Naive thymus-derived CD4-positive, alpha-beta T cell (primary cell): ENCODE results near the gene SFXN5. TPM values are rescaled to one million over a fixed set of nuclear protein-coding genes. Genes with fewer than 3 reads are reported as not detected.

Experiments used
- ATAC-seq: fragments of 150-1000 bp; cut with Tn5 transposase; 2 replicates; pipeline ENCODE4 v1.10.0; 2021; ENCODE audit warnings: mild to moderate bottlenecking, moderate library complexity
- CTCF ChIA-PET: fragments of 350-600 bp; sonication (Branson Sonifier 250); formaldehyde crosslinking; loops from one replicate; lab custom pipeline; 2021; ENCODE audit warnings: antibody characterized with exemption; lab: Charles Lee
- POLR2A ChIA-PET: fragments of 350-600 bp; sonication (Branson Sonifier 250); formaldehyde crosslinking; loops from one replicate; lab custom pipeline; 2021; ENCODE audit warnings: antibody characterized with exemption, inconsistent platforms; lab: Charles Lee
- DNase-seq, 9 donors: peaks; one replicate each; pipeline versions ENCODE4 v3.0.0 to v3.0.0-alpha.2; 2020 to 2022; ENCODE audit warnings: mixed read lengths in 1 of 9
- H3K27ac ChIP-seq: one replicate; pipeline ENCODE4 v1.7.0; 2013; ENCODE audit warnings: mild to moderate bottlenecking, low read depth, low read length, moderate library complexity
- H3K27me3 ChIP-seq, 2 donors: one replicate each; pipeline ENCODE4 v1.7.0; 2013; ENCODE audit warnings: low read length in 2 of 2, mild to moderate bottlenecking in 2 of 2, moderate library complexity in 2 of 2; ENCODE audit not compliant: control insufficient read depth in 2 of 2, insufficient read depth in 2 of 2
- H3K36me3 ChIP-seq, 3 experiments: 1 replicate in 2 of 3; 2 replicates in 1 of 3; pipeline ENCODE4 v1.7.0; 2013; ENCODE audit warnings: low read length in 3 of 3, mild to moderate bottlenecking in 3 of 3, moderate library complexity in 1 of 3; ENCODE audit not compliant: insufficient read depth in 3 of 3, control insufficient read depth in 2 of 3
- H3K4me1 ChIP-seq, 2 donors: one replicate each; pipeline ENCODE4 v1.7.0; 2013; ENCODE audit warnings: low read length in 2 of 2, mild to moderate bottlenecking in 2 of 2, moderate library complexity in 1 of 2; ENCODE audit not compliant: control insufficient read depth in 2 of 2, insufficient read depth in 2 of 2
- H3K4me3 ChIP-seq: 2 replicates; pipeline ENCODE4 v1.7.0; 2013; ENCODE audit warnings: mild to moderate bottlenecking, low read length
- H3K9me3 ChIP-seq, 3 experiments: 1 replicate in 2 of 3; 2 replicates in 1 of 3; pipeline ENCODE4 v1.7.0; 2013; ENCODE audit warnings: low read length in 3 of 3; ENCODE audit not compliant: control insufficient read depth in 2 of 3
- H3K27ac Mint-ChIP-seq, 9 donors: one replicate each; pipeline ENCODE4 v1.8.0; 2020 to 2022; ENCODE audit warnings: mixed read lengths in 9 of 9, mild to moderate bottlenecking in 8 of 9, moderate library complexity in 5 of 9, inconsistent platforms in 2 of 9
- H3K27me3 Mint-ChIP-seq, 5 donors: one replicate each; pipeline ENCODE4 v1.8.0; 2021 to 2022; ENCODE audit warnings: mixed read lengths in 5 of 5, mild to moderate bottlenecking in 1 of 5
- H3K36me3 Mint-ChIP-seq, 5 donors: one replicate each; pipeline ENCODE4 v1.8.0; 2020 to 2022; ENCODE audit warnings: mixed read lengths in 5 of 5, mild to moderate bottlenecking in 3 of 5, inconsistent platforms in 1 of 5
- H3K4me1 Mint-ChIP-seq, 7 donors: one replicate each; pipeline ENCODE4 v1.8.0; 2020 to 2022; ENCODE audit warnings: mixed read lengths in 7 of 7, mild to moderate bottlenecking in 3 of 7, inconsistent platforms in 1 of 7
- H3K4me3 Mint-ChIP-seq, 10 donors: one replicate each; pipeline ENCODE4 v1.8.0; 2020 to 2022; ENCODE audit warnings: mild to moderate bottlenecking in 10 of 10, mixed read lengths in 10 of 10, moderate library complexity in 6 of 10, inconsistent platforms in 2 of 10
- H3K9me3 Mint-ChIP-seq, 11 donors: one replicate each; pipeline ENCODE4 v1.8.0; 2020 to 2022; ENCODE audit warnings: mixed read lengths in 11 of 11, mild to moderate bottlenecking in 4 of 11, inconsistent platforms in 1 of 11, moderate library complexity in 1 of 11
- intact Hi-C, 2 donors: fragments of 100-400 bp; cut with micrococcal nuclease; formaldehyde crosslinking; loops; one replicate each; pipeline ENCODE4 v1.15.1; 2023
- polyA plus RNA-seq, 2 donors: library from polyadenylated mRNA; unstranded; fragments of 300-500 nt; fragmentation: Illumina TruSeq; gene quantifications; one replicate each; pipeline ENCODE4 v1.2.3, GENCODE V29; 2021
- total RNA-seq, 6 experiments: library from RNA in 5 of 6; stranded (reverse) in 5 of 6; gene quantifications; 1 replicate in 5 of 6; 2 replicates in 1 of 6; pipeline ENCODE4 v1.2.3 and lab custom pipeline; 2021 to 2026

SFXN5 gene
- total and polyA plus RNA-seq, 7 experiments from 2014 or later = 2.2 to 17.4 (median 9.1) TPM

GRCh38 chr2:72915320-72915906, 156.1 kb downstream of the SFXN5 start:
- Histone ChIP-seq H3K4me1 (peaks cover 13 to 31% of the 10 kb centered on the region in 2 donors), H3K27ac (no peak overlapping the region), H3K27me3 (peaks cover 17 to 39% of the 10 kb centered on the region in 2 donors), H3K4me3 (peak overlapping the region; percentile 47), H3K36me3 (no peaks in the 10 kb centered on the region), H3K9me3 (no peaks in the 10 kb centered on the region)
- ChIA-PET CTCF (no interaction called here), POLR2A (no interaction called here)
- intact Hi-C loops = loop anchor here in 1 of 2 donors (5.0 kb wide), 2 partner anchors 53 to 768 kb away; partner anchors contain the start of gene CYP26B1
- H3K36me3 Mint-ChIP-seq = no peaks in the 10 kb centered on the region
- H3K4me1 Mint-ChIP-seq = peaks cover 8 to 30% (median 28%) of the 10 kb centered on the region in 7 donors
- H3K9me3 Mint-ChIP-seq = peaks cover 0 to 5% (median 0%) of the 10 kb centered on the region in 11 donors
- H3K27ac Mint-ChIP-seq = peak overlapping the region in 1 of 9 donors; percentile 60
- DNase-seq = no peak
- peaks cover 57 to 82% (median 60%) of the 10 kb centered on the region in 5 donors for H3K27me3 Mint-ChIP-seq
- peak overlapping the region; percentile 42 to 88 (median 76) for H3K4me3 Mint-ChIP-seq
- ATAC-seq = no peak

GRCh38 chr2:72914589-72915319, 156.8 kb downstream of the SFXN5 start:
- Histone ChIP-seq H3K9me3 (no peaks in the 10 kb centered on the region), H3K36me3 (no peaks in the 10 kb centered on the region), H3K27me3 (peaks cover 17 to 36% of the 10 kb centered on the region in 2 donors), H3K4me3 (peak overlapping the region; percentile 13), H3K27ac (no peak overlapping the region), H3K4me1 (peaks cover 7 to 31% of the 10 kb centered on the region in 2 donors)
- ChIA-PET CTCF (interaction anchor here (0.6 kb wide), 1 partner anchor 80 kb away, joined by 3 read pairs; no protein-coding TSS in a partner anchor), POLR2A (no interaction called here)
- Mint-ChIP-seq H3K4me3 (peak overlapping the region in 9 of 10 donors; percentile 62 to 88 (median 77)), H3K27me3 (peaks cover 60 to 80% (median 64%) of the 10 kb centered on the region in 5 donors), H3K9me3 (peaks cover 0 to 5% (median 0%) of the 10 kb centered on the region in 11 donors), H3K36me3 (no peaks in the 10 kb centered on the region), H3K27ac (peak overlapping the region in 1 of 9 donors; percentile 60), H3K4me1 (peaks cover 8 to 29% (median 27%) of the 10 kb centered on the region in 7 donors)
- DNase-seq = no peak
- no peak for ATAC-seq
- intact Hi-C loops = loop anchor here in 1 of 2 donors (5.0 kb wide), 2 partner anchors 52 to 767 kb away; partner anchors contain the start of gene CYP26B1

- Mint-ChIP-seq H3K4me3 (peak overlapping the region in 5 of 10 donors; percentile 6 to 86 (median 43)), H3K36me3 (peaks cover 0 to 3% (median 0%) of the 10 kb centered on the region in 5 donors), H3K4me1 (peaks cover 8 to 24% (median 21%) of the 10 kb centered on the region in 7 donors), H3K27ac (no peak overlapping the region), H3K9me3 (peaks cover 0 to 5% (median 0%) of the 10 kb centered on the region in 11 donors), H3K27me3 (peaks cover 60 to 80% (median 65%) of the 10 kb centered on the region in 5 donors)
- no peak overlapping the region for H3K4me3 ChIP-seq
- no peak for ATAC-seq
- CTCF ChIA-PET = no interaction called here
- no peak for DNase-seq
- H3K27ac ChIP-seq = no peak overlapping the region
- H3K9me3 ChIP-seq = no peaks in the 10 kb centered on the region
- no peaks in the 10 kb centered on the region for H3K36me3 ChIP-seq
- intact Hi-C loops = no loop called here
- peaks cover 14 to 31% of the 10 kb centered on the region in 2 donors for H3K27me3 ChIP-seq
- POLR2A ChIA-PET = no interaction called here
- H3K4me1 ChIP-seq = peaks cover 7 to 31% of the 10 kb centered on the region in 2 donors
Observed at GRCh38 chr2:72914206-72914559, 157.3 kb downstream of the SFXN5 start.

DNA sequence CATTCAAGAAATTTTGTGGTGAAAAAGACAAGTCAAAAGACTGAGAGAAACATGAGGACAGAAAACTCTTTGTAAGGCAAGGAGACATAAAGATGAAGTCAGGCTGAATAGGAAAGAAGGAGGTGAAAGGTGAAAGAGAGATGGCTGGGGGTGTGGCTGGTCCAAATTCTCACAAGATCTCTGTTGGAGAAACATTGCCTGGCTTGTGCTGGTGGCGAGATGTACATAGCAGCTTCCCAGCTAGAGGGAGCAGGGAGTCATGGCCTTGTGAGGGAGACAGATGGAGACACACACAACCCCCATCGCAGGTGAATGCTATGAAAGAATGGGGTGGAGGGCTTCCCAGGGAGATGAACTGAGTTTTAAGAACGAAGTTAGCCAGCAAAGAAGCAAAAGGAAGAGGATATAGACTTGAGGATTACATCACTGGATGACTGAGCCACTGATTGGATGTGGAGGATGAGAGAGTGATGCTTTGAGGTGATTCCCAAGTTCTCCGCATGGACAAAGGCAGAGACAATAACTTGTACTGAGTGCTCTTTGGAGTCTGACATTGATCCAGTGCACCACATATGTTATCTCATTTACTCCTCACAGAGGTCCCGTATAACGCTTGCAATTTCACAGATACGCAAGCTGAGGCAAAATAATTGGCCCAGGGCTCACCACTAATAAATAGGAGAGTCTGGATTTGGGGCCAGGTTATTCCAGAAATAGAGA, 157.9 kb downstream of the SFXN5 start:
- Histone ChIP-seq H3K9me3 (no peaks in the 10 kb centered on the region), H3K27me3 (peaks cover 14 to 31% of the 10 kb centered on the region in 2 donors), H3K4me3 (no peak overlapping the region), H3K27ac (no peak overlapping the region), H3K4me1 (peaks cover 7 to 30% of the 10 kb centered on the region in 2 donors), H3K36me3 (no peaks in the 10 kb centered on the region)
- ATAC-seq = no peak
- Mint-ChIP-seq H3K36me3 (peaks cover 0 to 5% (median 0%) of the 10 kb centered on the region in 5 donors), H3K4me3 (peak overlapping the region in 4 of 10 donors; percentile 6 to 86 (median 25)), H3K27ac (no peak overlapping the region), H3K27me3 (peaks cover 60 to 78% (median 67%) of the 10 kb centered on the region in 5 donors), H3K4me1 (peaks cover 8 to 20% (median 17%) of the 10 kb centered on the region in 7 donors), H3K9me3 (peaks cover 0 to 4% (median 0%) of the 10 kb centered on the region in 11 donors)
- ChIA-PET CTCF (no interaction called here), POLR2A (no interaction called here)
- no peak for DNase-seq
- intact Hi-C loops = no loop called here

GRCh38 chr2:72911256-72911655, 160.3 kb downstream of the SFXN5 start:
- Mint-ChIP-seq H3K27ac (no peak overlapping the region), H3K36me3 (peaks cover 0 to 5% (median 0%) of the 10 kb centered on the region in 5 donors), H3K9me3 (peaks cover 0 to 4% (median 0%) of the 10 kb centered on the region in 11 donors), H3K4me1 (peaks cover 4 to 17% (median 14%) of the 10 kb centered on the region in 7 donors), H3K4me3 (no peak overlapping the region), H3K27me3 (peaks cover 68 to 82% (median 79%) of the 10 kb centered on the region in 5 donors)
- no peaks in the 10 kb centered on the region for H3K36me3 ChIP-seq
- ATAC-seq (no peak), DNase-seq (no peak)
- peaks cover 8 to 34% of the 10 kb centered on the region in 2 donors for H3K27me3 ChIP-seq
- intact Hi-C loops = no loop called here
- no peak overlapping the region for H3K27ac ChIP-seq
- no peaks in the 10 kb centered on the region for H3K9me3 ChIP-seq
- peaks cover 0 to 15% of the 10 kb centered on the region in 2 donors for H3K4me1 ChIP-seq
- POLR2A ChIA-PET = no interaction called here
- CTCF ChIA-PET = no interaction called here
- H3K4me3 ChIP-seq = no peak overlapping the region

GRCh38 chr2:72908741-72909140, 162.8 kb downstream of the SFXN5 start:
- H3K36me3 ChIP-seq = no peaks in the 10 kb centered on the region
- Mint-ChIP-seq H3K27me3 (peaks cover 65 to 83% (median 74%) of the 10 kb centered on the region in 5 donors), H3K4me3 (no peak overlapping the region), H3K4me1 (peaks cover 0 to 3% (median 0%) of the 10 kb centered on the region in 7 donors), H3K36me3 (peaks cover 0 to 5% (median 0%) of the 10 kb centered on the region in 5 donors), H3K9me3 (peaks cover 0 to 5% (median 0%) of the 10 kb centered on the region in 11 donors), H3K27ac (no peak overlapping the region)
- ChIA-PET POLR2A (no interaction called here), CTCF (no interaction called here)
- no peak for DNase-seq
- H3K4me3 ChIP-seq = no peak overlapping the region
- no peaks in the 10 kb centered on the region for H3K9me3 ChIP-seq
- peaks cover 7 to 10% of the 10 kb centered on the region in 2 donors for H3K27me3 ChIP-seq
- intact Hi-C loops = no loop called here
- no peaks in the 10 kb centered on the region for H3K4me1 ChIP-seq
- no peak overlapping the region for H3K27ac ChIP-seq
- ATAC-seq = no peak
